HG03342 (cell line): ENCODE measurements around the gene PATL1.
"Not testable (repeated sequence)": the region's sequence is repeated elsewhere in the genome, so short reads cannot be mapped to it uniquely, and the experiment has no call there.

Experiments used
- ATAC-seq: cut with Tn5 transposase; IDR thresholded peaks from one replicate; pipeline ENCODE4 v1.9.1; 2021; ENCODE audit warnings: mild to moderate bottlenecking, moderate library complexity; ENCODE audit not compliant: unreplicated experiment

Gene PATL1, protein sequence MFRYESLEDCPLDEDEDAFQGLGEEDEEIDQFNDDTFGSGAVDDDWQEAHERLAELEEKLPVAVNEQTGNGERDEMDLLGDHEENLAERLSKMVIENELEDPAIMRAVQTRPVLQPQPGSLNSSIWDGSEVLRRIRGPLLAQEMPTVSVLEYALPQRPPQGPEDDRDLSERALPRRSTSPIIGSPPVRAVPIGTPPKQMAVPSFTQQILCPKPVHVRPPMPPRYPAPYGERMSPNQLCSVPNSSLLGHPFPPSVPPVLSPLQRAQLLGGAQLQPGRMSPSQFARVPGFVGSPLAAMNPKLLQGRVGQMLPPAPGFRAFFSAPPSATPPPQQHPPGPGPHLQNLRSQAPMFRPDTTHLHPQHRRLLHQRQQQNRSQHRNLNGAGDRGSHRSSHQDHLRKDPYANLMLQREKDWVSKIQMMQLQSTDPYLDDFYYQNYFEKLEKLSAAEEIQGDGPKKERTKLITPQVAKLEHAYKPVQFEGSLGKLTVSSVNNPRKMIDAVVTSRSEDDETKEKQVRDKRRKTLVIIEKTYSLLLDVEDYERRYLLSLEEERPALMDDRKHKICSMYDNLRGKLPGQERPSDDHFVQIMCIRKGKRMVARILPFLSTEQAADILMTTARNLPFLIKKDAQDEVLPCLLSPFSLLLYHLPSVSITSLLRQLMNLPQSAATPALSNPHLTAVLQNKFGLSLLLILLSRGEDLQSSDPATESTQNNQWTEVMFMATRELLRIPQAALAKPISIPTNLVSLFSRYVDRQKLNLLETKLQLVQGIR

GRCh38 chr11:59668950-59669610, at the start of gene PATL1:
TSS of gene PATL1 (minus strand) at chr11:59669037. CDS start at chr11:59668895, 142 bp downstream.
- peak; percentile 95 for ATAC-seq

DNA sequence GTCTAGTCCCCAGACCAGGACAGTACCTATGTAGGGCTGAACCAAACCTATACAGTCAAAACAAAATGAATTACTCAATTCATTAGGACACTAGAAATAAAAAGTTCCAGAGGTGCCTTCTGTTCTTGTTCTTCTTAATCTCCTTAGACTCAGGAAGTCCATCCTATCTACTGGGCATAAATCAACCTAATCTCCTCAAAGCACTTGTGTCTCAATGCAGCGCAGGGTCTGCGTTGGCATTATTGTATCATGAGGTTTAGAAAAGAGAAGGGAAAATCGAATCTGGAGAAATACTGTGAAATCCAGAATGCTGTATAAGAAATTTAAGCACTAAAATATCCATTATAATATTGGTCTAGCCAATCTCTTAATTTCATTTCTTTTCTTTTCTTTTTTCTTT, 47.2 kb upstream of the PATL1 start:
- ATAC-seq: no peak

DNA sequence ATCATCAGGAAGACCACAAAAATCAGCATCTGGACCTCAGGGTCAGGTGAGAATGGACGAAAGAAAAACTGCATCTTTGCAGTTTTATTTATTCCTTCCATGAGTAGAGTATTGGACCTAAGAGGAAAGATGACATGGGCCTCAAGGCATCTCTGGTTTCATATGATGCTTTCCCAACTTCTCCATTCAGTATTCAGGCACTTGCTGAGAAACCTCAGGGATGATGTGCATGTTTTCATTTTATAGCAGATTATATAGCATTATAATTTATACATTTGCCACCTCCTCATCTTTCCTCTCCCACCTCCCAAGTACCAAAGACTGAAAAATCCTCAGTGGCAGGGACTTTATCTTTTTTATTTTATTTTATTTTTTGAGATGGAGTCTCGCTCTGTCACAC, 44.9 kb upstream of the PATL1 start, which contains the start of gene OR10V1:
OR10V1 (minus strand) TSS at position 101 of the 400 bp plus-strand sequence; CDS start at position 101, 0 bp downstream.
- ATAC-seq: no peak

GRCh38 chr11:59710136-59710847, 41.5 kb upstream of the PATL1 start:
- no peak for ATAC-seq

- no peak for ATAC-seq
Observed at GRCh38 chr11:59708537-59708936, 39.7 kb upstream of the PATL1 start.

DNA sequence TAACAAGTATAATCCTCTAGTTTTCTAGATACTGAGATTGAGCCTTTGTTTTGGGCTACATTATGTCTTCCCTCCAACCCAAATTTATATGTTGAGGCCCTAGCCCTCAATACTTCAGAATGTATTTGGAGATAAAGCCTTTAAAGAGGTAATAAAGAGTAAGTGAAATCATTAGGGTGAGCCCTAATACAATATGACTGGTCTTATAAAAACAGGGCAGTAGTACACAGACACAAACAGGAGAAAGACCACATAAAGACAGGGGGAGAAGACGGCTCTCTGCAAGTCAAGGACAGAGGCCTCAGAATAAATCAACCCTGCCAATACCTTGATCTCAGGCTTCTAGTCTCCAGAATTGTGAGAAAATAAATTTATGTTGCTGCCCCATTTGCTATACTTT, 38.5 kb upstream of the PATL1 start:
- ATAC-seq: no peak

- no peak for ATAC-seq
Observed at GRCh38 chr11:59706518-59707285, 37.9 kb upstream of the PATL1 start.

- ATAC-seq: no peak
Observed at GRCh38 chr11:59705294-59705693, 36.5 kb upstream of the PATL1 start.

DNA sequence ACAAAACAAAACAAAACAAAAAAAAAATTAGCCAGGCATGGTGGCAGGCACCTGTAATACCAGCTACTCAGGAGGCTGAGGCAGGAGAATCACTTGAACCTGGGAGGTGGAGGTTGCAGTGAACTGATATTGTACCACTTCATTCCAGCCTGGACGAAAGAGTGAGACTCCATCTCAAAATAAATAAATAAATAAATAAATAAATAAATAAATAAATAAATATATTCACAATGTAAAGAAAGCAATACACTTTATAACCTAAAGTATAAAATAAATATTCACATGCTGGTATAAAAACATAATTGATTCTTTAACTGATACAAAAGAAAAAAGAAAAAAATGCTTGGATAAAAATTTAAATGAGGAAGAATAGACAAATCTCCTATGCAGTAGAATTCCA, 34.7 kb upstream of the PATL1 start:
- not testable (repeated sequence) for ATAC-seq

GRCh38 chr11:59700157-59700556, 31.3 kb upstream of the PATL1 start:
- not testable (repeated sequence) for ATAC-seq

DNA sequence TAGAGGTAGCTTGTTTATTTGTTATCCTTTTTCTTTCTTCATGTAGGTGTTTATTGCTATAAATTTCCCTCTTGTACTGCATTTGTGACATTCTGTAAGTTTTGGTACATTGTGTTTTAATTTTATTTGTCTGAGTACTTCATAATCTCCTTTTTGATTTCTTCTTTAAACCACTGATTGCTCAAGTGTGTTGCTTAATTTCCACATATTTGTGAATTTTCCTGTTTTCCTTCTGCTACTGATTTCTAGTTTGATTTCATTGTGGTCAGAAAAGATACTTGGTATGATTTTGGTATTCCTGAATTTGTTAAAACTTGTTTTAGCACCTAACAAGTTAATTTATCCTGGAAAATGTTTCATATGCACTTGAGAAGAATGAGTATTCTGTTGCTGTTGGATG, 29.7 kb upstream of the PATL1 start:
- ATAC-seq: no peak

GRCh38 chr11:59692915-59693314, 24.1 kb upstream of the PATL1 start:
- no peak for ATAC-seq

DNA sequence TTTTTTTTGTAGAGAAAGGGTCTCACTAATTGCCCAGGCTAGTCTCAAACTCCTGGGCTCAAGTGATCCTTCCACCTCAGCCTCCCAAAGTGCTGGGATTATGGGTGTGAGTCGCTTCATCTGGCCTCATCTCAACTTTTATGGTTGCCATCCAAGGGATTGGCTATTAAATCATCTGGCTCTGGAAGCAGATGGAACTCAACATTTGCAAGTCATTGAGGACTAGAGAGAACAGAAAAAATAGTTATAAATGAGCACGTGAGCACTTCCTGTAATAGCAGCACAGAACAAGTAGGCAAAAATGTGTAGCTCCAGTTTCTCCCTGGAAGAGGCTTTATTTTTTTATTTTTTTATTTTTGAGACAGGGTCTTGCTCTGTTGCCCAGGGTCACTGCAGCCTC, 22.3 kb upstream of the PATL1 start:
- ATAC-seq: no peak

GRCh38 chr11:59689015-59689414, 20.2 kb upstream of the PATL1 start:
- ATAC-seq: no peak

DNA sequence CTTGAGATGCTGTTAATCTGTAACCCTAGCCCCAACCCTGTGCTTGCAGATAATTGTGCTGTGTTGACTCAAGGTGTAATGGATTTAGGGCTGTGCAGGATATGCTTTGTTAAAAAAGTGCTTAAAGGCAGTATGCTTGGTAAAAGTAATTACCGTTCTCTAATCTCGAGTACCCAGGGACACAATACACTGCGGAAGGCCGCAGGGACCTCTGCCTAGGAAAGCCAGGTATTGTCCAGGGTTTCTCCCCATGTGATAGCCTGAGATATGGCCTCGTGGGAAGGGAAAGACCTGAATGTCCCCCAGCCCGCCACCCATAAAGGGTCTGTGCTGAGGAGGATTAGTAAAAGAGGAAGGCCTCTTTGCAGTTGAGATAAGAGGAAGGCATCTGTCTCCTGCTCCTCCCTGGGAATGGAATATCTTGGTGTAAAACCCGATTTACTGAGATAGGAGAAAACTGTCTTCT, 12.5 kb upstream of the PATL1 start:
- not testable (repeated sequence) for ATAC-seq

GRCh38 chr11:59680287-59681154, 11.7 kb upstream of the PATL1 start:
- peak; percentile 93 for ATAC-seq

GRCh38 chr11:59679347-59679746, 10.5 kb upstream of the PATL1 start:
- ATAC-seq: no peak

DNA sequence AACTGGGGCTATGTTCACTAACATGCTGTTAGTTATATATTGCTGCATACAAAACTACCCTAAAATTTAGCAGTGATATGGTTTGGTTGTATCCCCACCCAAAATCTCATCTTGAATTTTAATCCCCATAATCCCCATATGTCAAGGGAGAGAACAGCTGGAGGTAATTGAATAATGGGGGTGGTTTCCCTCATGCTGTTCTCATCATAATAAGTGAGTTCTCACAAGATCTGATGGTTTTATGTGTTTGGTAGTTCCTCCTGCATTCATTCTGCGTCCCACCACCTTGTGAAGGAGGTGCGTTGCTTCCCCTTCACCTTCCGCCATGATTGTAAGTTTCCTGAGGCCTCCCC, 10.0 kb upstream of the PATL1 start:
- no peak for ATAC-seq
